ENCODE data around the gene CCND1.

DNA sequence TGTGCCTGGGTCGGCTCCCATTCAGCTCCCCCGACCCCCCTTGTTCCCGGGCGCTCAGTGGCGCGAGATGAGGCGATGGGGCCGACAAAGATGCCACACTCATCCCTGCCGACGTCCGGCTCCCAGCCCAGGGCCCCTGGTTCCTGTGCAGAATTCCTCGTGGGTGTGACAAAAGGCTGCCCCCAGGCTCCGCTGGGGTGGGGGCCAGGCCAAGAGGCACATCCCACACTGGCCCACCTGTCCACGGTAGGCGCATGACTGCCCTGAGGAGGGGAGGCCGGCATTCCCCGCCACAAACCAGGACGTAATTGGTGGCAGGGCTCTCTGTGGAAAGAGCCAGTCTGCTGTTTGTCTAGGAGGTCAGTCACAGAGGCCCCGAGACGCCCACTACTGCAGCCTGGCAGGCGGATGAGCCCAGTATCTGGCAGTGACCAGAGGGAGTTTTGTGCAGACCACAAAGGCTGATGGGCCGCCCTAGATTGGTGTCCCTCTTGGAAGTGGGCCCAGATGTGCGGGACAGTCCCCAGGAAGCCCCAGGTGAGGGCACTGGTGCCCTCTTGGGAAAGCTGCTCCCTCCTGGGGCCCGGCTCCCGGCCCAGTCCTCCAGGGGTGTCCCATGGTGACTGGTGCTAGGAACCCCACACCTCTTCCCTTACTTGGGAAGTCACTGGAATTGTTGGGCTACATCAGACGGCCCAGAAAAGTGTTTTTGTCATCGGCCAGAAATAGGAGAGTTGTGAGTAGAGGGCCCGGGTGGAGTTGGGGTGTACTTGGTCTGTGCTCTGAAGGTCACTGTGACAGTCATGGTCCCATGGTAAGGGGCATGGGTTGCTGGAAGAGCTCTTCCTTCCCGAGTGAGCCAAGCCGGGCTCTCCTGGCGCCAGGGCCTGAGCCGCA, 5.8 kb downstream of the CCND1 start:
- TF ChIP-seq, protein P1, sequence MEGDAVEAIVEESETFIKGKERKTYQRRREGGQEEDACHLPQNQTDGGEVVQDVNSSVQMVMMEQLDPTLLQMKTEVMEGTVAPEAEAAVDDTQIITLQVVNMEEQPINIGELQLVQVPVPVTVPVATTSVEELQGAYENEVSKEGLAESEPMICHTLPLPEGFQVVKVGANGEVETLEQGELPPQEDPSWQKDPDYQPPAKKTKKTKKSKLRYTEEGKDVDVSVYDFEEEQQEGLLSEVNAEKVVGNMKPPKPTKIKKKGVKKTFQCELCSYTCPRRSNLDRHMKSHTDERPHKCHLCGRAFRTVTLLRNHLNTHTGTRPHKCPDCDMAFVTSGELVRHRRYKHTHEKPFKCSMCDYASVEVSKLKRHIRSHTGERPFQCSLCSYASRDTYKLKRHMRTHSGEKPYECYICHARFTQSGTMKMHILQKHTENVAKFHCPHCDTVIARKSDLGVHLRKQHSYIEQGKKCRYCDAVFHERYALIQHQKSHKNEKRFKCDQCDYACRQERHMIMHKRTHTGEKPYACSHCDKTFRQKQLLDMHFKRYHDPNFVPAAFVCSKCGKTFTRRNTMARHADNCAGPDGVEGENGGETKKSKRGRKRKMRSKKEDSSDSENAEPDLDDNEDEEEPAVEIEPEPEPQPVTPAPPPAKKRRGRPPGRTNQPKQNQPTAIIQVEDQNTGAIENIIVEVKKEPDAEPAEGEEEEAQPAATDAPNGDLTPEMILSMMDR (IDR thresholded peaks at IDR 0.05; ENCODE audit: poor library complexity) = no peak
- TF ChIP-seq EZH2 (IDR thresholded peaks at IDR 0.05; ENCODE audit: borderline replicate concordance) = no peak

Measured in hepatocyte (in vitro differentiated cells).